Stimulated activated CD8-positive, alpha-beta memory T cell treated with anti-CD3 and anti-CD28 coated beads, Interleukin-12 subunit alpha, Interleukin-12 subunit beta, amount 100 ng/mL, for 24 hours (primary cell): Measurements from ENCODE around the gene GABARAPL1.

Experiments used
- DNase-seq: peaks from one replicate; pipeline ENCODE4 v3.0.0-alpha.2; 2020; ENCODE audit errors: extremely low read depth

GABARAPL1 gene

GRCh38 chr12:10234562-10234961 lies 21.9 kb downstream of the GABARAPL1 start:
- no peak for DNase-seq

GRCh38 chr12:10235761-10236631 lies 23.3 kb downstream of the GABARAPL1 start:
- DNase-seq, result no peak

- no peak for DNase-seq
Measured at GRCh38 chr12:10236720-10237119, 24.0 kb downstream of the GABARAPL1 start.

DNA sequence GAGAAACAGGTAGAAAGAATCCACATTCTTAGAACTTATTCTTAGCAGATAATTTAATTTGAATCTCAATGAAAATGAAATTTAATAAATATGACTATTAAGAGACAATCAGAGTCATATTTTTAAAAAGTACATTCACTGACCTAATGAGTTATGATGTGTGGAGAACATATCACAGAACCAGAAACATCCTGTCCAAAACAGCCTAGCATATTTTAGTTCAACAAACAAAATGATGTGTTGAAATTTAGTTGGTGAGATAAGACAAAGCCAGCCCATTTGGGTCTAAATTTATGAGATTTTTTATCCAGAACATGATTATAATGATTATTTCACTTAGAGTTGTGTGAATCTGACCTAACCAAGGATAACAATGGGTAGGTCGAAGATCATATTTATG lies 25.8 kb downstream of the GABARAPL1 start:
- no peak for DNase-seq

DNA sequence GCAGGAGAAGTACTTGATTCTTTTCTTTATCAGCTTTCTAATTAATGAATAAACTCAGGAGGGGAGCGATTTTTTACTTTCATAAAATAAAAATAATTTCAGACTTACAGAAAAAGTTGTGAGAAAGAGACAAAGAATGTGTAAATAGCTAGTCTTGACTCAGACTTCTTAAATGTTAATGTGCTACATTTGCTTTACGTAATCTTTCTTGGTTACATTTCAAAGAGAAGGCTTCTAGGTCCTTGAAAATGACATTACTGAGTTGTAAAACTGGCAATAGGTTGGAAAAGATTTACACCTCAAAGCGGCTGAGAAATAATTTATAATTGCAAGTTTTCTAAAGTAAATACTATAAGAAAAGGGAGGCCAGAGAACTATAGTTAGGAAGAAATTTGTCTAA lies 28.6 kb downstream of the GABARAPL1 start:
- DNase-seq, result no peak

DNA sequence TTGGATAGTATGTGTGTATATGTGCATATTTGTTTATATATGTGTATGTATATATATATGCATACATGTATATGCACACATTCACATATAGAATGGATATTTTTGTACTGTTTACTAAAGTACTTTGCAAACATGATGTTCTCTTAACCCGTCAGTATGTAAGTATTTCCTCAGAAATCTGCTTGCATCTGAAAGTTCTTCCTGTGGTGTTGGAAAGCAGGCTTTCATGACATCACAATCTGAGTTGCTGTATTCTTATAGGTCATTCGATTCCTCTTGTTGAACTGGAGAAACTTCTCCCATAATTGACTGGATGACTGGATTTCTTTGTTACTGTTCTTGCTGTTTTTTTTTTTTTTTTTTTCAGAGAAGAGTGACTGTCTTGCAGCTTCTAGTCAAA lies 29.1 kb downstream of the GABARAPL1 start:
- no peak for DNase-seq

DNA sequence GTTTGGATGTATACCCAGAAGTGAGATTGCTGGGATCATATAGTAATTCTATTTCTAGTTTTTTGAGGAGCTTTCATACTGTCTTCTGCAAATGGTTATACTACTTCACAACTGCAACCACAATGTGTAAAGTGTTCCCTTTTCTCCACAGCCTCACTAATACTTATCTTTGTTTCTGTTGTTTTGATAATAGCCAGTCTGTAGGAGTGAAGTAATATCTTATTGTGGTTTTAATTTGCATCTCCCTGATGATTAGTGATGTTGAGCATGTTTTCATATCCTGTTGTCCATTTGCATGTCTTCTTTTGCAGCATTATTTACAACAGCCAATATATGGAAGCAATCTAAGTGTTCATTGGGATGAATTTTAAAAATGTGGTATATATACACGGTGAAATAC lies 29.9 kb downstream of the GABARAPL1 start:
- DNase-seq, result no peak

DNA sequence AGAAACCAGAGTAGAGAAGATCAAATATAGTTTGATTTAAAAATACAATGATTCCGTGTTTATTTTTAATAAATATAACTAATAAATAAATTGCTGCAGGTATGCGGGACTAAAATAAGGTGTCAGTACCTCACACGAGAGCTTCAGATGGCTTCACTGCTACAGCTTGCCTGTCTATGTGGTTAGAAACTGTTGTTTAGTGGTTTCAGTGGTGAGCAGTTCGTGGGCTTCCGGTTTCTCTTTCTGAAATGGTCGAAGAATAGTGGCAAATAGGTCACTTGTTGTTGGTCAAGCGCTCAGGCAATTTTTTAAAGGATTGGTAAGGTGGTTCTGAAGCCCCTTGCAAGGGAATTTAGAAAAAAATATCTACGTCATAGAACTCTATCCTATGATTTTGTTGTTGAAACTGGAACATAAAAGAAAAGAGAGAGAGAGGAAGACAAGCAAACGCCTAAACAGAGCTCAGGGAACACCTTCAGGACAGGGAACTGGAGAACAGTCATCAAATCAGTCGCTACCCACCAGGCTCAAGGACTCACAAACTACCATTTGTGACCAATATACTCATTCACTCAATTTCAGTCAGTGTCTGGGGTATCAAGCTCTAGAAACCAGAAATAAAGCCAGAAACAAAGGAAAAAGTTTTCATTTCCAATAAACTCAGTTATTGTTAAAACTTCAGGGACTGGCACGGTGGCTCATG lies 31.3 kb downstream of the GABARAPL1 start:
- DNase-seq, result no peak

DNA sequence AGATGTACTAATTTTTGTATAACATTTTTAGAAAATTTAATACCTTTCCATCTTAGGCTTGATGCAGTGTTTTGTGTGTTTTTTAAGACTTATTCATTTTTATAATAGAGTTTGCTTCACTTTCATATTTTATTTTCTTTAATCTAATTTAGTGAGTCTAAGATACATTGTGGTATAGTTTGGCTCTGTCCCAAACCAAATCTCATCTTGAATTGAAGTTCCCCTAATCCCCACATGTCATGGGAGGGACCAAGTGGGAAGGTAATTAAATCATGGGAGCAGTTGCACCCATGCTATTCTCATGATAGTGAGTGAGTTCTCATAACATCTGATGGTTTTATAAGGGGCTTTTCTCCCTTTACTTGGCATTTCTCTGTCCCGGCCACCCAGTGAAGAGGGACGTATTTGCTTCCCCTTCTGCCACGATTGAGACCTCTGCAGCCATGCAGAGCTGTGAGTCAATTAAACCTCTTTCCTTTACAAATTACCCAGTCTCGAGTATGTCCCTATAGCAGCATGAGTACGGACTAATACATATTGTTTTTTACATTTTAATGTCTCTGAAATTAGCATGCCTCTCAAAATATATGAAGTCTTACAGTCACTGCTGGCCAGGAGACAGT lies 34.9 kb downstream of the GABARAPL1 start:
- no peak for DNase-seq

DNA sequence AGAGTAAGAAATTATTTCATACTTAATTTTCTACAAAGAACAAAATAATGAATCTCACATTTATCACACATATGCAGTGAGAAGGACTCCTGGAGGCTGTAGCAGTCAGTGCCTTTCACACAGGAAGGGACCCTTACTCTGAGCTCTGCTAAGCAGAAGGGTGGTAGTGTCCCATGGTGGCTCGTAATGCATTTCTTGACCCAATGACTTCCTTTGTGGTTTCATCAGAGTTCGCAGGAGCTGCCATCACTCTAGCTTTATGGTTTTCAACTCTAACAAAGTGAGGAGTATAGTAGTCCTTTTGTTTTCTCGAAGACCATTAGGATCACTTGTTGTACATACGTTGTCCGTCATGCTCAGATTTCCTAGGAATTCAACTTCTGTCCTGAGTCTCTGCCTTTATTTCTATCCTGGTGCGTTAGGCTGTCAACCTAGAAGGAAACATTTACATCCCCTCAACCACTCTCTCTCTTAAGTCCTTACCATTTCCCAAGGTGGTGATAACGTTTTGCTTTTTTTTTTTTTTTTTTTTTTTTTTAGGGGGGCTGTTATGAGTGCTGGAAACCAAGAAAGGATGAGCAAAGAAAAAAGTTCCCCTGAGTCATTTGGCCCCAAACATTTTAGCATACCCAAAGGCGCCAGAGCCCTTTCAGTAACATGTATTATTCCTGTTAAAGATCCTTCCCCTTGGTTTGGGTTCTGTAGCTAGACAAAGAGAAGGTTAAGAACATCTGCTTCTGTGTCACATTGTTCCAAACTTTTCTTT lies 37.2 kb downstream of the GABARAPL1 start:
- DNase-seq, result no peak

DNA sequence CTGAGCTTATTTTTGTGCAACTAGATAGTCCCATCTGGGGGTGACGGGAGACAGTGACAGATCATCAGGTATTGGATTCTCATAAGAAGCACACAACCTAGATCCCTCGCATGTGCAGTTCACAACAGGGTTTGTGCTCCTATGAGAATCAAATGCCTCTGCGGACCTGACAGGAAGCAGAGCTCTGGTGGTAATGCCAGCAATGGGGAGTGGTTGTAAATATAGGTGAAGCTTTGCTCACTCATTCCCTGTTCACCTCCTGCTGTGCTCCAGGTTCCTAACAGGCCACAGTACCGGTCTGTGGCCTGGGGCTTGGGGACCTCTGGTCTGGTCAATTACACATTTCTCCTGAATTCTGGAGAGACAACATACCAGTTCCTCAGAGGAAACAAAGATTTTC lies 39.0 kb downstream of the GABARAPL1 start:
- DNase-seq, result no peak

- no peak for DNase-seq
Measured at GRCh38 chr12:10252201-10252600, 39.5 kb downstream of the GABARAPL1 start.

GRCh38 chr12:10256064-10256463 lies 43.4 kb downstream of the GABARAPL1 start:
- DNase-seq, result no peak

DNA sequence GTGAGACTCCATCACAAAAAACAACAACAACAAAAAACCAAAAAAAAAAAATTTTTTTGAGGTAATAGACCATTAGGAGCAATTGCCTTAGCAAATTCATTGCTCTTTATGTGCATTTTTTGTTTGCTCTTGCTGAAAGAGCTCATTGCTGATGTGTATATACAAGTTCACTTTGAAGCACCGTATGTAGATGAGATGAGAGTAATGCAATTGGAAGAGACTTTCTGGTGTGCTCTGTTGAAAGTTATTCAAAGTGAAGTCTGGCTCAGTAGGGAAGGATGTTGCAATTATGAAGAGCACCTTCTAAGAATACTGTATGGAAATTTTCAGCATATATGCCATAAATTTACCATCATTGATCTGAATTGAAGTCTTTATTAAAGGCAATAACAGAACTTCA lies 48.2 kb downstream of the GABARAPL1 start:
- DNase-seq, result no peak

DNA sequence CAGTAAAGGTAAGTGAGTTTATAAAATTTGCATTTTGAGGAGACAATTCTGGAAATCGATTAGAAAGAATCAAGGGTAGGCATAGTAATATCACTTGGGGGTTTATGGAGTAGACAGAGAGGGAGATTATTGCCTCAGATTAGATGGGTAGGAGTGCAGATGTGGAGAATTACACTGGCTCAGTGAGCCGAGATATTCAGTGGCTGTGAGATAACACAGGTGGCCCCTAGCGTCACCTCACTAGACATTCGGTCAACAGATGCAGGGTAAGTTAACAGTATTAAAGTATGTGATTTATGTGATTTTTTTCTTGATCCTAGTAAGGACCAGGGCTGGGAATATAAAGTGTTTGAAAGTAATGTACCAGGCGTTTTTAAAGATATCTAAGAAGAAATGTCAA lies 55.4 kb downstream of the GABARAPL1 start:
- no peak for DNase-seq

- no peak for DNase-seq
Measured at GRCh38 chr12:10272467-10272866, 59.8 kb downstream of the GABARAPL1 start.
